Colonic mucosa (tissue), 4 donors: ENCODE results near the gene SH2D3C. TPM values are rescaled to one million over a fixed set of nuclear protein-coding genes. Genes with fewer than 3 reads are reported as not detected.
A peak's percentile ranks its signal among the peaks of the same experiment; 100 is the strongest.

ENCODE experiments used
- DNase-seq: peaks from one replicate; pipeline ENCODE4 v3.0.0-alpha.2; 2020
- H3K27ac ChIP-seq: fragments of 200-600 bp; one replicate; pipeline ENCODE4 v1.8.0; 2021
- H3K27me3 ChIP-seq: fragments of 200-600 bp; one replicate; pipeline ENCODE4 v1.8.0; 2021
- H3K36me3 ChIP-seq: fragments of 200-600 bp; one replicate; pipeline ENCODE4 v1.8.0; 2021
- H3K4me1 ChIP-seq: fragments of 200-600 bp; one replicate; pipeline ENCODE4 v1.8.0; 2021; ENCODE audit warnings: mild to moderate bottlenecking
- H3K4me3 ChIP-seq: fragments of 200-600 bp; one replicate; pipeline ENCODE4 v1.8.0; 2021
- H3K9ac ChIP-seq, 2 donors: one replicate each; pipeline ENCODE4 v1.7.0; 2013; ENCODE audit warnings: control low read depth in 2 of 2, low read depth in 2 of 2, low read length in 2 of 2
- H3K9me3 ChIP-seq: fragments of 200-600 bp; one replicate; pipeline ENCODE4 v1.8.0; 2021
- CTCF ChIP-seq: fragments of 200-600 bp; IDR thresholded peaks from one replicate; pipeline ENCODE4 v1.8.0; 2022; ENCODE audit warnings: antibody characterized with exemption, mild to moderate bottlenecking
- intact Hi-C: fragments of 100-400 bp; cut with DNase I; formaldehyde crosslinking; loops from one replicate; pipeline ENCODE4 v1.14.1; 2022
- total RNA-seq, 2 donors: library from RNA; stranded (reverse); fragmentation: NEBNext Ultra II Directional in 1 of 2; extraction: Animal tissue kit (Norgen Biotek cat#: 25700) in 1 of 2; gene quantifications; one replicate each; pipeline ENCODE4 v1.2.1, GENCODE V29; 2021
- donor health status: healthy.
- donor health status: DM: no; HTN: no; CAD: no.
- donor health status: DM: no; HTN: no; CAD: no.

SH2D3C gene
- 1 to 10 TPM; 3.5 TPM for total RNA-seq

- H3K9me3 ChIP-seq = no peaks in the 10 kb centered on the region
- no peak for TF ChIP-seq CTCF
- no peaks in the 10 kb centered on the region for H3K4me1 ChIP-seq
- H3K27ac ChIP-seq = peak within 1 kb of the TSS; percentile 67
- H3K27me3 ChIP-seq = no peaks in the 10 kb centered on the region
- no peaks in the 10 kb centered on the region for H3K36me3 ChIP-seq
- intact Hi-C loops = no loop called here
- DNase-seq = peak; percentile 47
- peak within 1 kb of the TSS; percentile 1 for H3K4me3 ChIP-seq
- H3K9ac ChIP-seq = peak within 1 kb of the TSS; percentile 51 to 73
These were observed at the start of gene SH2D3C for GRCh38 chr9:127778280-127779135. Gene SH2D3C, minus strand, starts transcription at chr9:127778666. Its CDS starts 39 bp downstream, at chr9:127778627.

GRCh38 chr9:127826253-127826913, 47.9 kb upstream of the SH2D3C start:
- Histone ChIP-seq H3K9ac (no peak overlapping the region), H3K27ac (no peak overlapping the region), H3K9me3 (no peaks in the 10 kb centered on the region), H3K27me3 (no peaks in the 10 kb centered on the region), H3K4me1 (no peaks in the 10 kb centered on the region), H3K36me3 (no peaks in the 10 kb centered on the region), H3K4me3 (no peak overlapping the region)
- intact Hi-C loops = no loop called here
- TF ChIP-seq CTCF = no peak
- DNase-seq = no peak

GRCh38 chr9:127825319-127826051, 47.0 kb upstream of the SH2D3C start:
- Histone ChIP-seq H3K4me1 (no peaks in the 10 kb centered on the region), H3K36me3 (no peaks in the 10 kb centered on the region), H3K9ac (no peak overlapping the region), H3K9me3 (no peaks in the 10 kb centered on the region), H3K27ac (no peak overlapping the region), H3K4me3 (no peak overlapping the region), H3K27me3 (no peaks in the 10 kb centered on the region)
- intact Hi-C loops = no loop called here
- TF ChIP-seq CTCF = peak; percentile 27
- peak; percentile 61 for DNase-seq

- H3K4me3 ChIP-seq = no peak overlapping the region
- H3K27me3 ChIP-seq = no peaks in the 10 kb centered on the region
- H3K9ac ChIP-seq = no peak overlapping the region
- no peak for TF ChIP-seq CTCF
- no peaks in the 10 kb centered on the region for H3K9me3 ChIP-seq
- no peaks in the 10 kb centered on the region for H3K36me3 ChIP-seq
- no peak overlapping the region for H3K27ac ChIP-seq
- no peaks in the 10 kb centered on the region for H3K4me1 ChIP-seq
- intact Hi-C loops = no loop called here
- DNase-seq = no peak
These were observed 43.6 kb upstream of the SH2D3C start for GRCh38 chr9:127822108-127822507.

GRCh38 chr9:127818574-127818973, 40.1 kb upstream of the SH2D3C start:
- Histone ChIP-seq H3K27ac (no peak overlapping the region), H3K9me3 (no peaks in the 10 kb centered on the region), H3K9ac (no peak overlapping the region), H3K36me3 (no peaks in the 10 kb centered on the region), H3K27me3 (no peaks in the 10 kb centered on the region), H3K4me1 (no peaks in the 10 kb centered on the region), H3K4me3 (no peak overlapping the region)
- intact Hi-C loops = no loop called here
- DNase-seq = no peak
- TF ChIP-seq CTCF = no peak
